ENCODE data around the gene PRCD.

GRCh38 chr17:76566988-76567431 is 27.2 kb downstream of the PRCD start:
- TF ChIP-seq CTCF (IDR thresholded peaks at IDR 0.05) (no peak), POLR2A (IDR thresholded peaks at IDR 0.05) (no peak)
